Endothelial cell of umbilical vein (primary cell): ENCODE results near the gene ITPKB. TPM values are rescaled to one million over a fixed set of nuclear protein-coding genes. Genes with fewer than 3 reads are reported as not detected.
A peak's percentile ranks its signal among the peaks of the same experiment; 100 is the strongest.

Experiments
- BruUV-seq: library from RNA; stranded (reverse); fragments of 400-500 nt; replicated peaks from 2 replicates; lab custom pipeline; 2021; lab: Mats Ljungman, UMichigan
- CTCF ChIA-PET: fragments of 300-600, 350-600 bp; sonication (Branson Sonifier 250); formaldehyde crosslinking; loops from one replicate; lab custom pipeline; 2021; ENCODE audit warnings: antibody characterized with exemption, inconsistent platforms; lab: Charles Lee
- POLR2A ChIA-PET: fragments of 300-600, 350-600 bp; sonication (Branson Sonifier 250); formaldehyde crosslinking; loops from one replicate; lab custom pipeline; 2021; ENCODE audit warnings: antibody characterized with exemption, inconsistent platforms; lab: Charles Lee
- DNase-seq: peaks from one replicate; pipeline ENCODE4 v3.0.0-alpha.2; 2011; ENCODE audit warnings: low read depth, low spot score
- FAIRE-seq: peaks from 2 replicates; lab custom pipeline; 2011; peaks lifted over from hg19 to GRCh38; lab: Jason Lieb, UNC
- H2AFZ ChIP-seq: 2 replicates; pipeline ENCODE4 v1.6.0; 2012; ENCODE audit warnings: low read depth, low read length, control low read depth, inconsistent platforms
- H3K27ac ChIP-seq: 2 replicates; pipeline ENCODE4 v1.5.1; 2011; ENCODE audit warnings: low read depth, mild to moderate bottlenecking, control low read depth, low read length, moderate library complexity; ENCODE audit not compliant: insufficient read depth
- H3K27me3 ChIP-seq, 2 experiments: 2 replicates each; pipeline versions ENCODE4 v1.6.0 to v1.6.1; 2011; ENCODE audit warnings: low read length in 2 of 2, mixed read lengths in 1 of 2; ENCODE audit not compliant: control insufficient read depth in 2 of 2, insufficient read depth in 2 of 2
- H3K36me3 ChIP-seq, 2 experiments: 2 replicates in 1 of 2; 3 replicates in 1 of 2; pipeline ENCODE4 v1.5.1; 2011; ENCODE audit warnings: low read length in 2 of 2, mild to moderate bottlenecking in 1 of 2, moderate library complexity in 1 of 2; ENCODE audit not compliant: control insufficient read depth in 2 of 2, insufficient read depth in 2 of 2; ENCODE audit errors: extremely low read depth in 1 of 2
- H3K4me1 ChIP-seq: 3 replicates; pipeline ENCODE4 v1.5.1; 2011; ENCODE audit warnings: mild to moderate bottlenecking, low read length; ENCODE audit not compliant: control insufficient read depth, insufficient read depth; ENCODE audit errors: extremely low read depth
- H3K4me2 ChIP-seq: 2 replicates; pipeline ENCODE4 v1.6.1; 2011; ENCODE audit warnings: low read length, control low read depth, mixed read lengths; ENCODE audit not compliant: insufficient read depth
- H3K4me3 ChIP-seq, 3 experiments: fragments of 200-600 bp in 1 of 3; sonication (generic), shearing (Covaris generic) in 1 of 3; replicated peaks in 1 of 3; 2 replicates each; pipeline ENCODE4 v1.5.1; 2011 to 2016; ENCODE audit warnings: control low read depth in 3 of 3, low read length in 3 of 3, mild to moderate bottlenecking in 2 of 3, inconsistent platforms in 1 of 3, low read depth in 1 of 3, moderate library complexity in 1 of 3; ENCODE audit not compliant: insufficient read depth in 1 of 3
- H3K79me2 ChIP-seq: 2 replicates; pipeline ENCODE4 v1.6.0; 2012; ENCODE audit warnings: low read length, inconsistent platforms; ENCODE audit not compliant: control insufficient read depth, insufficient read depth
- H3K9ac ChIP-seq: replicated peaks from 2 replicates; pipeline ENCODE3; 2011; ENCODE audit warnings: low read length, control low read depth; ENCODE audit not compliant: insufficient read depth; ENCODE audit errors: extremely low read depth
- H3K9me1 ChIP-seq: replicated peaks from 3 replicates; pipeline ENCODE4 v1.6.0; 2011; ENCODE audit warnings: mild to moderate bottlenecking, low read length; ENCODE audit not compliant: control insufficient read depth, insufficient read depth; ENCODE audit errors: extremely low read depth
- H3K9me3 ChIP-seq: replicated peaks from 2 replicates; pipeline ENCODE4 v1.5.1; 2012; ENCODE audit warnings: low read length, inconsistent platforms; ENCODE audit not compliant: control insufficient read depth, insufficient read depth
- H4K20me1 ChIP-seq: replicated peaks from 2 replicates; pipeline ENCODE3; 2011; ENCODE audit warnings: mild to moderate bottlenecking, low read length; ENCODE audit not compliant: control insufficient read depth, insufficient read depth; ENCODE audit errors: extremely low read depth
- CTCF ChIP-seq, 2 donors: IDR thresholded peaks; 1 replicate in 1 of 2; 2 replicates in 1 of 2; pipeline ENCODE4 v1.5.1; 2011; ENCODE audit warnings: low read length in 2 of 2, mild to moderate bottlenecking in 2 of 2, moderate library complexity in 2 of 2, control low read depth in 1 of 2, inconsistent platforms in 1 of 2, low read depth in 1 of 2; ENCODE audit not compliant: insufficient read depth in 1 of 2; ENCODE audit errors: extremely low read depth in 1 of 2
- EZH2 ChIP-seq: IDR thresholded peaks from 2 replicates; pipeline ENCODE4 v1.6.1; 2012; ENCODE audit warnings: borderline replicate concordance, low read depth, mild to moderate bottlenecking, moderate library complexity, low read length, inconsistent platforms; ENCODE audit not compliant: severe bottlenecking
- FOS ChIP-seq: IDR thresholded peaks from 2 replicates; pipeline ENCODE4 v1.6.1; 2011; ENCODE audit warnings: mild to moderate bottlenecking, low read length, moderate library complexity, borderline replicate concordance; ENCODE audit not compliant: insufficient read depth
- GATA2 ChIP-seq: IDR thresholded peaks from 2 replicates; pipeline ENCODE4 v1.7.0; 2011; ENCODE audit warnings: low read depth, mild to moderate bottlenecking, moderate library complexity, mixed read lengths, low read length; ENCODE audit not compliant: insufficient read length, insufficient read depth
- JUN ChIP-seq: IDR thresholded peaks from 2 replicates; pipeline ENCODE4 v1.6.1; 2011; ENCODE audit warnings: borderline replicate concordance, low read depth; ENCODE audit not compliant: insufficient read length, insufficient read depth
- MAX ChIP-seq: IDR thresholded peaks from 2 replicates; pipeline ENCODE4 v1.6.1; 2011; ENCODE audit not compliant: insufficient read depth, insufficient read length
- MYC ChIP-seq: IDR thresholded peaks from one replicate; pipeline ENCODE4 v1.6.1; 2011; ENCODE audit warnings: mild to moderate bottlenecking, low read depth, low read length
- POLR2A ChIP-seq: IDR thresholded peaks from 2 replicates; pipeline ENCODE4 v1.6.1; 2012; ENCODE audit warnings: low read depth, mild to moderate bottlenecking, control low read depth, low read length
- POLR2AphosphoS5 ChIP-seq: IDR thresholded peaks from 2 replicates; pipeline ENCODE4 v1.6.1; 2012; ENCODE audit warnings: low read depth, mild to moderate bottlenecking, control low read depth, low read length, moderate library complexity; ENCODE audit not compliant: insufficient read depth
- dilution Hi-C: fragments of 300-500 bp; cut with MboI; formaldehyde crosslinking; loops from one replicate; pipeline ENCODE4 v1.15.0; 2019; ENCODE audit warnings: low sequenced_read_pairs; ENCODE audit not compliant: extremely low pct_ligation_motif_present
- intact Hi-C: fragments of 100-400 bp; cut with micrococcal nuclease; formaldehyde crosslinking; loops from one replicate; pipeline ENCODE4 v1.10.0; 2022
- polyA plus RNA-seq, 4 experiments: library from polyadenylated mRNA; depleted of rRNA in 3 of 4; stranded (reverse) in 3 of 4; unstranded in 1 of 4; fragments of >200 nt; gene quantifications; 2 replicates each; pipeline versions ENCODE4 v1.2.1 to v1.2.3, GENCODE V29; 2011 to 2012; ENCODE audit warnings: missing spikeins in 1 of 4
- total RNA-seq: library from RNA; stranded (reverse); gene quantifications from 2 replicates; pipeline ENCODE4 v1.2.3, GENCODE V29; 2021

ITPKB gene
- total and polyA plus RNA-seq, 2 donors (not counting 3 experiments of a cell fraction or from before 2014, with no cell fraction given): 7.7 to 34.8 TPM

GRCh38 chr1:226697151-226697928 is 41.7 kb downstream of the ITPKB start:
- H3K4me3 ChIP-seq: no peak overlapping the region
- H3K27me3 ChIP-seq: no peaks in the 10 kb centered on the region
- BruUV-seq: no TSS peak
- dilution Hi-C loops: no loop called here
- FAIRE-seq (peak; percentile 98), DNase-seq (peak; percentile 64)
- H3K79me2 ChIP-seq: no peaks in the 10 kb centered on the region
- H3K4me2 ChIP-seq: no peak overlapping the region
- H4K20me1 ChIP-seq: no peaks in the 10 kb centered on the region
- H3K9me1 ChIP-seq: no peaks in the 10 kb centered on the region
- no peak overlapping the region for H3K9ac ChIP-seq
- POLR2A ChIA-PET: no interaction called here
- H2AFZ ChIP-seq: no peak overlapping the region
- H3K27ac ChIP-seq: no peak overlapping the region
- intact Hi-C loops: no loop called here
- TF ChIP-seq FOS: peak; percentile 56
- no peak for TF ChIP-seq MAX
- H3K9me3 ChIP-seq: no peaks in the 10 kb centered on the region
- CTCF ChIA-PET: interaction anchor here (1.0 to 1.1 kb wide), 3 partner anchors 10 to 131 kb away, joined by 3 to 5 read pairs (median 3); no protein-coding TSS in a partner anchor
- H3K4me1 ChIP-seq: peaks cover 12% of the 10 kb centered on the region
- peaks cover 0 to 4% of the 10 kb centered on the region in 2 experiments for H3K36me3 ChIP-seq

GRCh38 chr1:226696547-226696946 is 42.5 kb downstream of the ITPKB start:
- CTCF ChIA-PET: no interaction called here
- H2AFZ ChIP-seq: no peak overlapping the region
- dilution Hi-C loops (no loop called here), intact Hi-C loops (no loop called here)
- H3K9me1 ChIP-seq: no peaks in the 10 kb centered on the region
- no peak overlapping the region for H3K27ac ChIP-seq
- DNase-seq (no peak), FAIRE-seq (no peak)
- no peaks in the 10 kb centered on the region for H3K79me2 ChIP-seq
- no peak overlapping the region for H3K4me3 ChIP-seq
- H3K36me3 ChIP-seq: peaks cover 0 to 4% of the 10 kb centered on the region in 2 experiments
- H3K9me3 ChIP-seq: no peaks in the 10 kb centered on the region
- no peak overlapping the region for H3K9ac ChIP-seq
- TF ChIP-seq MYC (no peak), GATA2 (no peak), POLR2AphosphoS5 (no peak), EZH2 (no peak), CTCF (IDR thresholded peaks at IDR 0.05; ENCODE audit: extremely low read depth in 1 of 2, insufficient read depth in 1 of 2, low read depth in 1 of 2, low read length in 2 of 2) (no peak), POLR2A (no peak), FOS (no peak), MAX (no peak), JUN (no peak)
- no TSS peak for BruUV-seq
- H4K20me1 ChIP-seq: no peaks in the 10 kb centered on the region
- H3K4me1 ChIP-seq: peaks cover 12% of the 10 kb centered on the region
- POLR2A ChIA-PET: no interaction called here
- H3K27me3 ChIP-seq: no peaks in the 10 kb centered on the region
- no peak overlapping the region for H3K4me2 ChIP-seq
